Upper lobe of right lung (tissue), 1 donor: Measurements from ENCODE around the gene ABHD11. TPM values are rescaled to one million over a fixed set of nuclear protein-coding genes. Genes with fewer than 3 reads are reported as not detected.
"Not testable (repeated sequence)": the region's sequence is repeated elsewhere in the genome, so short reads cannot be mapped to it uniquely, and the experiment has no call there.

Experiments
- ATAC-seq: fragments of 200-7000 bp; cut with Tn5 transposase; one replicate; pipeline ENCODE4 v1.9.1; 2020; ENCODE audit warnings: mild to moderate bottlenecking, moderate library complexity
- DNase-seq: peaks from one replicate; pipeline ENCODE4 v3.0.0-alpha.2; 2020
- H3K27ac ChIP-seq: fragments of 200-600 bp; one replicate; pipeline ENCODE4 v1.8.0; 2022
- H3K27me3 ChIP-seq: fragments of 200-600 bp; one replicate; pipeline ENCODE4 v1.8.0; 2022; ENCODE audit warnings: mild to moderate bottlenecking
- H3K36me3 ChIP-seq: fragments of 200-600 bp; one replicate; pipeline ENCODE4 v1.8.0; 2022
- H3K4me1 ChIP-seq: fragments of 200-600 bp; one replicate; pipeline ENCODE4 v1.8.0; 2022
- H3K4me3 ChIP-seq: fragments of 200-600 bp; one replicate; pipeline ENCODE4 v1.8.0; 2022; ENCODE audit warnings: mild to moderate bottlenecking
- H3K9me3 ChIP-seq: fragments of 200-600 bp; one replicate; pipeline ENCODE4 v1.8.0; 2022
- CTCF ChIP-seq: fragments of 200-600 bp; IDR thresholded peaks from one replicate; pipeline ENCODE4 v1.8.0; 2022; ENCODE audit warnings: antibody characterized with exemption
- intact Hi-C: fragments of 100-400 bp; cut with DNase I; formaldehyde crosslinking; loops from one replicate; pipeline ENCODE4 v1.11.0; 2022
- long read RNA-seq: library from polyadenylated mRNA; unstranded; transcript quantifications from one replicate; pipeline ENCODE4 v2.0.0, GENCODE V29; 2021
- total RNA-seq: library from RNA; stranded (reverse); fragmentation: NEBNext Ultra II Directional; extraction: Animal tissue kit (Norgen Biotek cat#: 25700); gene quantifications from one replicate; pipeline ENCODE4 v1.2.1, GENCODE V29; 2021
- donor health status: DM: no; HTN: yes; CAD: no; lungs with severe emphysema.

The ABHD11 gene
- total RNA-seq, result 19.7 TPM
- long read RNA-seq, transcript ABHD11-201 (6 exons, 1,483 nt), result major isoform, 10 of 23 reads
- long read RNA-seq, partial matches to known transcripts, result 5 of 23 reads
- long read RNA-seq, other reads (novel, unspliced or antisense), result 8 of 23 reads

- Histone ChIP-seq H3K9me3 (no peaks in the 10 kb centered on the region), H3K4me1 (peaks cover 5% of the 10 kb centered on the region), H3K27ac (peak within 1 kb of the TSS; percentile 95), H3K27me3 (no peaks in the 10 kb centered on the region), H3K36me3 (peaks cover 12% of the 10 kb centered on the region), H3K4me3 (peak within 1 kb of the TSS; percentile 97)
- ATAC-seq, result peak; percentile 85
- intact Hi-C loops, result no loop called here
- DNase-seq, result peak; percentile 98
- TF ChIP-seq CTCF, result no peak
Measured at GRCh38 chr7:73738612-73739386, at the start of gene ABHD11. ABHD11 (minus strand) TSS chr7:73738802; CDS start chr7:73738770, 32 bp downstream.

GRCh38 chr7:73787786-73788048 lies 49.1 kb upstream of the ABHD11 start:
- intact Hi-C loops, DNase-seq, ATAC-seq, H3K36me3 ChIP-seq, H3K27me3 ChIP-seq, H3K4me3 ChIP-seq, H3K9me3 ChIP-seq, H3K4me1 ChIP-seq, H3K27ac ChIP-seq: not testable (repeated sequence)

GRCh38 chr7:73786588-73786987 lies 48.0 kb upstream of the ABHD11 start:
- H3K9me3 ChIP-seq, result no peaks in the 10 kb centered on the region
- TF ChIP-seq CTCF, result no peak
- no peak overlapping the region for H3K4me3 ChIP-seq
- no peaks in the 10 kb centered on the region for H3K36me3 ChIP-seq
- intact Hi-C loops, result no loop called here
- no peaks in the 10 kb centered on the region for H3K27me3 ChIP-seq
- ATAC-seq (no peak), DNase-seq (no peak)
- no peak overlapping the region for H3K27ac ChIP-seq
- H3K4me1 ChIP-seq, result no peaks in the 10 kb centered on the region

- no peak overlapping the region for H3K4me3 ChIP-seq
- H3K4me1 ChIP-seq, result no peaks in the 10 kb centered on the region
- ATAC-seq (no peak), DNase-seq (no peak)
- H3K27me3 ChIP-seq, result no peaks in the 10 kb centered on the region
- no peak for TF ChIP-seq CTCF
- no peak overlapping the region for H3K27ac ChIP-seq
- H3K9me3 ChIP-seq, result no peaks in the 10 kb centered on the region
- intact Hi-C loops, result no loop called here
- H3K36me3 ChIP-seq, result no peaks in the 10 kb centered on the region
Measured at GRCh38 chr7:73779517-73779916, 40.9 kb upstream of the ABHD11 start.

- intact Hi-C loops, result no loop called here
- peak; percentile 22 for DNase-seq
- Histone ChIP-seq H3K4me1 (no peaks in the 10 kb centered on the region), H3K27me3 (no peaks in the 10 kb centered on the region), H3K9me3 (no peaks in the 10 kb centered on the region), H3K4me3 (no peak overlapping the region), H3K36me3 (no peaks in the 10 kb centered on the region), H3K27ac (no peak overlapping the region)
- TF ChIP-seq CTCF, result no peak
- no peak for ATAC-seq
Measured at GRCh38 chr7:73778801-73779389, 40.3 kb upstream of the ABHD11 start.

GRCh38 chr7:73774923-73775322 lies 36.3 kb upstream of the ABHD11 start:
- Histone ChIP-seq H3K9me3 (no peaks in the 10 kb centered on the region), H3K4me3 (no peak overlapping the region), H3K36me3 (no peaks in the 10 kb centered on the region), H3K27ac (no peak overlapping the region), H3K4me1 (no peaks in the 10 kb centered on the region), H3K27me3 (peaks cover 19% of the 10 kb centered on the region)
- ATAC-seq (no peak), DNase-seq (no peak)
- intact Hi-C loops, result no loop called here
- TF ChIP-seq CTCF, result no peak
